ENCODE measurements around the gene COL24A1. TPM values are rescaled to one million over a fixed set of nuclear protein-coding genes. Genes with fewer than 3 reads are reported as not detected.
"Not testable (repeated sequence)": the region's sequence is repeated elsewhere in the genome, so short reads cannot be mapped to it uniquely, and the experiment has no call there.

COL24A1 gene
- total RNA-seq, 4 donors from 2014 or later, result 1.0 to 2.8 (median 1.9) TPM

- no peak for TF ChIP-seq CTCF (IDR thresholded peaks at IDR 0.05)
- TF ChIP-seq EP300 (IDR thresholded peaks at IDR 0.05), result no peak
- no peak for TF ChIP-seq POLR2A (IDR thresholded peaks at IDR 0.05)
- Histone ChIP-seq H3K4me3 (no peak overlapping the region), H3K36me3 (no peaks in the 10 kb centered on the region), H3K9me3 (no peaks in the 10 kb centered on the region), H3K4me1 (peaks cover 0 to 11% (median 0%) of the 10 kb centered on the region in 4 donors), H3K27me3 (no peaks in the 10 kb centered on the region), H3K27ac (no peak overlapping the region)
- WGBS, 2 donors, result 66 to 69% methylated on average over 3 of the region's 3 CpGs
- DNase-seq (ENCODE audit: low spot score in 2 of 2), result no peak
Measured at GRCh38 chr1:85846706-85847105, 309.9 kb downstream of the COL24A1 start.

- TF ChIP-seq EP300 (IDR thresholded peaks at IDR 0.05) (no peak), POLR2A (IDR thresholded peaks at IDR 0.05) (no peak), CTCF (IDR thresholded peaks at IDR 0.05) (no peak)
- no peak for DNase-seq (ENCODE audit: low spot score in 2 of 2)
- Histone ChIP-seq H3K4me3 (no peak overlapping the region), H3K27ac (no peak overlapping the region), H3K4me1 (peaks cover 0 to 3% (median 0%) of the 10 kb centered on the region in 4 donors), H3K9me3 (no peaks in the 10 kb centered on the region), H3K27me3 (no peaks in the 10 kb centered on the region), H3K36me3 (no peaks in the 10 kb centered on the region)
- 64 to 78% methylated on average over 1 of the region's 1 CpG for WGBS, 2 donors
Measured at GRCh38 chr1:85839459-85839858, 317.1 kb downstream of the COL24A1 start.

GRCh38 chr1:85838238-85838637 is 318.3 kb downstream of the COL24A1 start:
- H3K27me3 ChIP-seq, result no peaks in the 10 kb centered on the region
- H3K4me3 ChIP-seq, result no peak overlapping the region
- H3K36me3 ChIP-seq, result no peaks in the 10 kb centered on the region
- H3K4me1 ChIP-seq, result peaks cover 0 to 3% (median 0%) of the 10 kb centered on the region in 4 donors
- H3K27ac ChIP-seq, result no peak overlapping the region
- no peak for TF ChIP-seq POLR2A (IDR thresholded peaks at IDR 0.05)
- TF ChIP-seq CTCF (IDR thresholded peaks at IDR 0.05), result no peak
- TF ChIP-seq EP300 (IDR thresholded peaks at IDR 0.05), result no peak
- DNase-seq (ENCODE audit: low spot score in 2 of 2), result no peak
- 76 to 80% methylated on average over 2 of the region's 2 CpGs for WGBS, 2 donors
- H3K9me3 ChIP-seq, result no peaks in the 10 kb centered on the region

GRCh38 chr1:85836736-85837135 is 319.8 kb downstream of the COL24A1 start:
- Histone ChIP-seq H3K4me1 (peaks cover 0 to 3% (median 0%) of the 10 kb centered on the region in 4 donors), H3K36me3 (no peaks in the 10 kb centered on the region), H3K27me3 (no peaks in the 10 kb centered on the region), H3K4me3 (no peak overlapping the region), H3K27ac (no peak overlapping the region), H3K9me3 (no peaks in the 10 kb centered on the region)
- no peak for TF ChIP-seq CTCF (IDR thresholded peaks at IDR 0.05)
- DNase-seq (ENCODE audit: low spot score in 2 of 2), result no peak
- 36 to 39% methylated on average over 4 of the region's 4 CpGs for WGBS, 2 donors

GRCh38 chr1:85833165-85833564 is 323.4 kb downstream of the COL24A1 start:
- not testable (repeated sequence) for DNase-seq (ENCODE audit: low spot score in 2 of 2); H3K4me3 ChIP-seq; H3K9me3 ChIP-seq; H3K27me3 ChIP-seq; H3K36me3 ChIP-seq; H3K4me1 ChIP-seq; H3K27ac ChIP-seq
- WGBS, 2 donors, result 88 to 92% methylated on average over 1 to 2 of the region's 2 CpGs

GRCh38 chr1:85830837-85831236 is 325.7 kb downstream of the COL24A1 start:
- TF ChIP-seq EP300 (IDR thresholded peaks at IDR 0.05), result no peak
- TF ChIP-seq CTCF (IDR thresholded peaks at IDR 0.05), result no peak
- TF ChIP-seq POLR2A (IDR thresholded peaks at IDR 0.05), result no peak
- H3K27me3 ChIP-seq, result no peaks in the 10 kb centered on the region
- no peaks in the 10 kb centered on the region for H3K36me3 ChIP-seq
- DNase-seq (ENCODE audit: low spot score in 2 of 2), result no peak
- no peaks in the 10 kb centered on the region for H3K4me1 ChIP-seq
- H3K27ac ChIP-seq, result no peak overlapping the region
- H3K9me3 ChIP-seq, result peaks cover 0 to 5% (median 0%) of the 10 kb centered on the region in 4 donors
- 93 to 96% methylated on average over 8 of the region's 8 CpGs for WGBS, 2 donors
- no peak overlapping the region for H3K4me3 ChIP-seq
